ENCODE results near the gene XPO5.
"Not testable (repeated sequence)": the region's sequence is repeated elsewhere in the genome, so short reads cannot be mapped to it uniquely, and the experiment has no call there.

The XPO5 gene

GRCh38 chr6:43584892-43585570 is 9.2 kb upstream of the XPO5 start:
- peak; percentile 42 for DNase-seq

- no peak for DNase-seq
Observed at GRCh38 chr6:43582911-43583310, 7.1 kb upstream of the XPO5 start.

- peak; percentile 10 for DNase-seq
Observed at GRCh38 chr6:43579171-43579570, 3.3 kb upstream of the XPO5 start.

- DNase-seq, result no peak
Observed at GRCh38 chr6:43578748-43579147, 2.9 kb upstream of the XPO5 start.

- no peak for DNase-seq
Observed at GRCh38 chr6:43575105-43575771, 600 bp downstream of the XPO5 start.

GRCh38 chr6:43572015-43572414 is 3.8 kb downstream of the XPO5 start:
- DNase-seq, result no peak

GRCh38 chr6:43570876-43571441 is 4.9 kb downstream of the XPO5 start:
- peak; percentile 6 for DNase-seq

- no peak for DNase-seq
Observed at GRCh38 chr6:43559328-43559727, 16.5 kb downstream of the XPO5 start.

- DNase-seq, result not testable (repeated sequence)
Observed at GRCh38 chr6:43557620-43558019, 18.2 kb downstream of the XPO5 start.

- DNase-seq, result no peak
Observed at GRCh38 chr6:43547222-43547621, 28.6 kb downstream of the XPO5 start.

- DNase-seq, result no peak
Observed at GRCh38 chr6:43544461-43544860, 31.4 kb downstream of the XPO5 start.

- no peak for DNase-seq
Observed at GRCh38 chr6:43541774-43542471, 33.9 kb downstream of the XPO5 start.

- DNase-seq, result no peak
Observed at GRCh38 chr6:43540507-43540906, 35.3 kb downstream of the XPO5 start.

- DNase-seq, result not testable (repeated sequence)
Observed at GRCh38 chr6:43539409-43539808, 36.4 kb downstream of the XPO5 start.

GRCh38 chr6:43538986-43539385 is 36.9 kb downstream of the XPO5 start:
- not testable (repeated sequence) for DNase-seq

- peak; percentile 9 for DNase-seq
Observed at GRCh38 chr6:43532201-43532600, 43.6 kb downstream of the XPO5 start.

- DNase-seq, result no peak
Observed at GRCh38 chr6:43524483-43524961, 51.3 kb downstream of the XPO5 start.

GRCh38 chr6:43523284-43523683 is 52.6 kb downstream of the XPO5 start:
- no peak for DNase-seq

- DNase-seq, result no peak
Observed at GRCh38 chr6:43522547-43523261, 53.1 kb downstream of the XPO5 start.

- no peak for DNase-seq
Observed at GRCh38 chr6:43521836-43522235, 54.0 kb downstream of the XPO5 start.

- DNase-seq, result no peak
Observed at GRCh38 chr6:43520097-43520496, 55.7 kb downstream of the XPO5 start.

- no peak for DNase-seq
Observed at GRCh38 chr6:43517505-43518357, 58.1 kb downstream of the XPO5 start.
